OCI-LY7 (cell line): ENCODE results near the gene PHB1.
"Not testable (repeated sequence)": the region's sequence is repeated elsewhere in the genome, so short reads cannot be mapped to it uniquely, and the experiment has no call there.

Source experiments
- CTCF ChIP-seq: fragments of 200-600 bp; sonication (generic); conservative IDR thresholded peaks from 2 replicates; pipeline ENCODE4 v1.5.1; 2014; ENCODE audit warnings: mild to moderate bottlenecking, antibody characterized with exemption, low read length, moderate library complexity, mixed read lengths
- EZH2phosphoT487 ChIP-seq: fragments of 200-600 bp; sonication (generic); IDR thresholded peaks from 2 replicates; pipeline ENCODE4 v1.6.1; 2018; ENCODE audit warnings: low read depth, borderline replicate concordance, mild to moderate bottlenecking, mixed run types, antibody characterized with exemption, low read length, moderate library complexity, mixed read lengths

- not testable (repeated sequence) for TF ChIP-seq CTCF, EZH2phosphoT487
Observed at GRCh38 chr17:49389514-49390347, 25.0 kb downstream of the PHB1 start.
